Esophagus muscularis mucosa (tissue), 4 donors: ENCODE measurements around the gene GOSR1. TPM values are rescaled to one million over a fixed set of nuclear protein-coding genes. Genes with fewer than 3 reads are reported as not detected.
"Not testable (repeated sequence)": the region's sequence is repeated elsewhere in the genome, so short reads cannot be mapped to it uniquely, and the experiment has no call there.

Source experiments
- DNase-seq: peaks from one replicate; pipeline ENCODE4 v3.0.0-alpha.2; 2017; ENCODE audit errors: extremely low spot score
- H3K27ac ChIP-seq, 4 donors: fragments of 200-600 bp; sonication (generic); replicated peaks in 1 of 4; 1 replicate in 3 of 4; 2 replicates in 1 of 4; pipeline ENCODE4 v1.5.1; 2016 to 2019; ENCODE audit warnings: mild to moderate bottlenecking in 1 of 4
- H3K27me3 ChIP-seq, 4 donors: fragments of 200-600 bp; sonication (generic); one replicate each; pipeline versions ENCODE4 v1.5.1 to v1.6.0; 2016 to 2019
- H3K36me3 ChIP-seq, 4 donors: fragments of 200-600 bp; sonication (generic); one replicate each; pipeline ENCODE4 v1.5.1; 2016 to 2019
- H3K4me1 ChIP-seq, 4 donors: fragments of 200-600 bp; sonication (generic); one replicate each; pipeline ENCODE4 v1.5.1; 2016 to 2019
- H3K4me3 ChIP-seq, 4 donors: fragments of 200-600 bp; sonication (generic); 1 replicate in 2 of 4; 2 replicates in 2 of 4; pipeline ENCODE4 v1.5.1; 2016 to 2019; ENCODE audit warnings: mild to moderate bottlenecking in 4 of 4, moderate library complexity in 1 of 4
- H3K9me3 ChIP-seq, 4 donors: fragments of 200-600 bp; sonication (generic); 1 replicate in 3 of 4; 2 replicates in 1 of 4; pipeline ENCODE4 v1.5.1; 2016 to 2019
- CTCF ChIP-seq, 3 experiments: fragments of 200-600 bp in 2 of 3; fragments of 450-650 bp in 1 of 3; sonication (generic) in 2 of 3; IDR thresholded peaks; one replicate each; pipeline ENCODE4 v1.5.1; 2017 to 2019; ENCODE audit warnings: antibody characterized with exemption in 3 of 3, mild to moderate bottlenecking in 2 of 3, moderate library complexity in 1 of 3
- EP300 ChIP-seq: sonication (generic); formaldehyde crosslinking; IDR thresholded peaks from one replicate; pipeline ENCODE4 v1.6.1; 2017; ENCODE audit warnings: antibody characterized with exemption
- POLR2A ChIP-seq: fragments of 450-650 bp; IDR thresholded peaks from one replicate; pipeline ENCODE4 v1.6.1; 2017; ENCODE audit warnings: antibody characterized with exemption, moderate library complexity, mild to moderate bottlenecking, low read depth
- POLR2AphosphoS5 ChIP-seq, 2 donors: sonication (generic); formaldehyde crosslinking; IDR thresholded peaks; one replicate each; pipeline ENCODE4 v1.6.1; 2017; ENCODE audit warnings: antibody characterized with exemption in 2 of 2
- WGBS: methylation state at CpG from one replicate; pipeline ENCODE4 v1.1.5; 2018; 5-methylcytosine and 5-hydroxymethylcytosine counted together
- intact Hi-C: fragments of 100-400 bp; cut with DNase I; formaldehyde crosslinking; loops from one replicate; pipeline ENCODE4 v1.15.1; 2023
- total RNA-seq, 4 donors: library from RNA; depleted of rRNA; stranded (reverse); fragments of >200 nt; gene quantifications; one replicate each; pipeline versions ENCODE4 v1.1.0 to v1.2.1, GENCODE V29; 2016

GOSR1 gene
- total RNA-seq, 4 donors from 2014 or later, result 28.3 to 49.5 (median 34.2) TPM

- no peak for DNase-seq
- H3K27me3 ChIP-seq, result peaks cover 0 to 41% (median 0%) of the 10 kb centered on the region in 4 donors
- no peaks in the 10 kb centered on the region for H3K4me1 ChIP-seq
- H3K4me3 ChIP-seq, result no peak overlapping the region
- no peak overlapping the region for H3K27ac ChIP-seq
- intact Hi-C loops, result no loop called here
- H3K9me3 ChIP-seq, result no peaks in the 10 kb centered on the region
- no peak for TF ChIP-seq POLR2A
- TF ChIP-seq EP300, result no peak
- TF ChIP-seq CTCF (IDR thresholded peaks at IDR 0.05), result no peak
- TF ChIP-seq POLR2AphosphoS5 (IDR thresholded peaks at IDR 0.05), result no peak
- 65% methylated on average over 6 of the region's 9 CpGs for WGBS
- no peaks in the 10 kb centered on the region for H3K36me3 ChIP-seq
Measured at GRCh38 chr17:30565073-30565935, 88.1 kb downstream of the GOSR1 start.

- H3K4me3 ChIP-seq, H3K4me1 ChIP-seq, H3K9me3 ChIP-seq, DNase-seq, H3K36me3 ChIP-seq, intact Hi-C loops, H3K27ac ChIP-seq: not testable (repeated sequence)
- H3K27me3 ChIP-seq, result peaks cover 0 to 46% (median 0%) of the 10 kb centered on the region in 4 donors
- WGBS, result no CpG with 5 or more reads among the region's 4 CpGs
Measured at GRCh38 chr17:30566104-30566503, 88.9 kb downstream of the GOSR1 start.

GRCh38 chr17:30566516-30567225 lies 89.5 kb downstream of the GOSR1 start:
- H3K4me1 ChIP-seq, H3K36me3 ChIP-seq, H3K9me3 ChIP-seq, intact Hi-C loops, DNase-seq, H3K4me3 ChIP-seq, H3K27ac ChIP-seq: not testable (repeated sequence)
- peaks cover 0 to 51% (median 0%) of the 10 kb centered on the region in 4 donors for H3K27me3 ChIP-seq
- 89% methylated on average over 8 of the region's 10 CpGs for WGBS

GRCh38 chr17:30567231-30568116 lies 90.3 kb downstream of the GOSR1 start:
- Histone ChIP-seq H3K4me1 (no peaks in the 10 kb centered on the region), H3K27me3 (peaks cover 0 to 59% (median 0%) of the 10 kb centered on the region in 4 donors), H3K36me3 (no peaks in the 10 kb centered on the region), H3K27ac (no peak overlapping the region), H3K9me3 (no peaks in the 10 kb centered on the region), H3K4me3 (no peak overlapping the region)
- intact Hi-C loops, result no loop called here
- 91% methylated on average over 7 of the region's 17 CpGs for WGBS
- DNase-seq, result no peak
- no peak for TF ChIP-seq POLR2AphosphoS5 (IDR thresholded peaks at IDR 0.05)
- TF ChIP-seq CTCF (IDR thresholded peaks at IDR 0.05), result no peak
- TF ChIP-seq POLR2A, result no peak
- TF ChIP-seq EP300, result no peak

GRCh38 chr17:30568117-30568430 lies 90.9 kb downstream of the GOSR1 start:
- TF ChIP-seq CTCF (IDR thresholded peaks at IDR 0.05), result no peak
- no peak for TF ChIP-seq POLR2A
- TF ChIP-seq EP300, result no peak
- TF ChIP-seq POLR2AphosphoS5 (IDR thresholded peaks at IDR 0.05), result no peak
- peaks cover 0 to 65% (median 0%) of the 10 kb centered on the region in 4 donors for H3K27me3 ChIP-seq
- no peaks in the 10 kb centered on the region for H3K9me3 ChIP-seq
- no peak for DNase-seq
- H3K4me3 ChIP-seq, result no peak overlapping the region
- 65% methylated on average over 6 of the region's 8 CpGs for WGBS
- H3K27ac ChIP-seq, result no peak overlapping the region
- H3K36me3 ChIP-seq, result no peaks in the 10 kb centered on the region
- intact Hi-C loops, result no loop called here
- no peaks in the 10 kb centered on the region for H3K4me1 ChIP-seq

- H3K4me1 ChIP-seq, intact Hi-C loops, DNase-seq, H3K27ac ChIP-seq, H3K36me3 ChIP-seq, H3K9me3 ChIP-seq, H3K4me3 ChIP-seq: not testable (repeated sequence)
- peaks cover 0 to 67% (median 0%) of the 10 kb centered on the region in 4 donors for H3K27me3 ChIP-seq
- WGBS, result 77% methylated on average over 8 of the region's 12 CpGs
Measured at GRCh38 chr17:30569531-30570175, 92.4 kb downstream of the GOSR1 start.
